Neuronal stem cell (in vitro differentiated cells): Measurements from ENCODE around the gene GRAMD2B.

Experiments used
- DNase-seq: peaks from one replicate; pipeline ENCODE4 v3.0.0-alpha.2; 2013; ENCODE audit warnings: low spot score
- H2AFZ ChIP-seq: one replicate; pipeline ENCODE4 v1.6.1; 2013; ENCODE audit warnings: mild to moderate bottlenecking, low read length, inconsistent platforms
- H2AK5ac ChIP-seq: 2 replicates; pipeline ENCODE4 v1.6.1; 2013; ENCODE audit warnings: low read depth, mild to moderate bottlenecking, inconsistent platforms, low read length, moderate library complexity, mixed read lengths
- H2BK120ac ChIP-seq: 2 replicates; pipeline ENCODE4 v1.6.1; 2013; ENCODE audit warnings: low read depth, mild to moderate bottlenecking, inconsistent platforms, low read length, moderate library complexity, mixed read lengths
- H2BK12ac ChIP-seq: one replicate; pipeline ENCODE4 v1.6.1; 2013; ENCODE audit warnings: low read length, inconsistent platforms
- H2BK15ac ChIP-seq: 2 replicates; pipeline ENCODE4 v1.6.1; 2013; ENCODE audit warnings: mild to moderate bottlenecking, low read length, inconsistent platforms, mixed read lengths
- H2BK5ac ChIP-seq: one replicate; pipeline ENCODE4 v1.6.1; 2013; ENCODE audit warnings: inconsistent platforms, mild to moderate bottlenecking, low read length, moderate library complexity
- H3K14ac ChIP-seq: one replicate; pipeline ENCODE4 v1.6.1; 2013; ENCODE audit warnings: low read length, inconsistent platforms
- H3K18ac ChIP-seq: 2 replicates; pipeline ENCODE4 v1.6.1; 2013; ENCODE audit warnings: low read length, inconsistent platforms
- H3K23ac ChIP-seq: 2 replicates; pipeline ENCODE4 v1.6.1; 2013; ENCODE audit warnings: low read depth, mild to moderate bottlenecking, mixed read lengths, low read length, inconsistent platforms; ENCODE audit not compliant: poor library complexity
- H3K27ac ChIP-seq: replicated peaks from 3 replicates; pipeline ENCODE4 v1.5.1; 2013; ENCODE audit warnings: low read length, inconsistent platforms
- H3K27me3 ChIP-seq, 3 experiments: 2 replicates each; pipeline ENCODE4 v1.6.1; 2013; ENCODE audit warnings: low read length in 3 of 3, mild to moderate bottlenecking in 2 of 3, inconsistent platforms in 1 of 3, low read depth in 1 of 3, mixed read lengths in 1 of 3, moderate library complexity in 1 of 3; ENCODE audit not compliant: control insufficient read depth in 3 of 3, insufficient read depth in 3 of 3
- H3K36me3 ChIP-seq, 2 donors: replicated peaks in 1 of 2; 2 replicates each; pipeline ENCODE4 v1.6.1; 2013; ENCODE audit warnings: low read length in 2 of 2; ENCODE audit not compliant: control insufficient read depth in 2 of 2, insufficient read depth in 2 of 2
- H3K4ac ChIP-seq: 2 replicates; pipeline ENCODE4 v1.6.1; 2013; ENCODE audit warnings: inconsistent platforms, mild to moderate bottlenecking, low read length, moderate library complexity
- H3K4me1 ChIP-seq, 2 donors: 1 replicate in 1 of 2; 2 replicates in 1 of 2; pipeline ENCODE4 v1.6.1; 2013; ENCODE audit warnings: low read length in 2 of 2, low read depth in 1 of 2; ENCODE audit not compliant: control insufficient read depth in 2 of 2, insufficient read depth in 1 of 2
- H3K4me2 ChIP-seq: one replicate; pipeline ENCODE4 v1.6.1; 2013; ENCODE audit warnings: mild to moderate bottlenecking, low read length, inconsistent platforms; ENCODE audit not compliant: insufficient read depth, poor library complexity, severe bottlenecking
- H3K4me3 ChIP-seq, 2 donors: 2 replicates each; pipeline ENCODE4 v1.5.1; 2013; ENCODE audit warnings: low read length in 2 of 2, mild to moderate bottlenecking in 2 of 2, inconsistent platforms in 1 of 2, moderate library complexity in 1 of 2
- H3K79me1 ChIP-seq: one replicate; pipeline ENCODE4 v1.6.1; 2013; ENCODE audit warnings: low read depth, mild to moderate bottlenecking, inconsistent platforms, low read length, moderate library complexity
- H3K9ac ChIP-seq: one replicate; pipeline ENCODE4 v1.6.1; 2013; ENCODE audit warnings: mild to moderate bottlenecking, low read depth, low read length, inconsistent platforms; ENCODE audit not compliant: poor library complexity
- H3K9me3 ChIP-seq, 2 donors: replicated peaks in 1 of 2; 2 replicates each; pipeline versions ENCODE3 to v1.6.1; 2013; ENCODE audit warnings: low read length in 2 of 2, mild to moderate bottlenecking in 2 of 2, inconsistent platforms in 1 of 2, low read depth in 1 of 2, mixed read lengths in 1 of 2, moderate library complexity in 1 of 2; ENCODE audit not compliant: control insufficient read depth in 2 of 2, insufficient read depth in 1 of 2
- H4K8ac ChIP-seq: one replicate; pipeline ENCODE4 v1.6.1; 2013; ENCODE audit warnings: low read depth, mild to moderate bottlenecking, inconsistent platforms, low read length, moderate library complexity
- H4K91ac ChIP-seq: one replicate; pipeline ENCODE4 v1.6.1; 2013; ENCODE audit warnings: low read length, low read depth, mild to moderate bottlenecking, inconsistent platforms; ENCODE audit not compliant: poor library complexity
- WGBS, 2 donors: extraction: QIAGEN DNeasy Blood & Tissue Kit; methylation state at CpG; one replicate each; pipeline ENCODE4 v1.1.7; 2013; ENCODE audit warnings: missing lambda C conversion rate in 2 of 2, mixed read lengths in 1 of 2; ENCODE audit not compliant: insufficient read length in 2 of 2, insufficient replicate concordance in 1 of 2; ENCODE audit errors: extremely low coverage in 2 of 2; 5-methylcytosine and 5-hydroxymethylcytosine counted together

GRAMD2B gene

DNA sequence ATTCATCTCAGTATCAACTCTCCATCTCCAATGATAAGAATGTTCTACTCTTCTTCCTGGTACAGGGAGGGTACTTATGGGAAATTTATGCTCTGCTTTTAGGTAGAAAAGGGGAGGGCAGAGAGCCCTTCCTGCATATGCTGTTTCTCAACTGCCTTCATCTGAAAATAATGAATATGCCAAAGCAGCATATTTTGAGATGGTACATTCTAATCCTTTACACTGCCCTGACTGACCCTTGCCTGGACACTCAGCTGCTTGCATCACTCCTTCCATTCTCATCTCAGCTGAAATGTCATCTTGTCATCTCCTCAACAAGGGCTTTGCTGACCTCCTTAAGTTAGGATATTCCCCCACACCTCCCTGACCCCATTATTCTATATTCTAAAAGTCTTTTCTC lies 103.3 kb downstream of the GRAMD2B start:
- Histone ChIP-seq H4K8ac (no peak overlapping the region), H3K27ac (no peak overlapping the region), H3K4me3 (no peak overlapping the region), H3K18ac (no peak overlapping the region), H2BK15ac (no peak overlapping the region), H2BK5ac (no peak overlapping the region), H3K4me2 (no peak overlapping the region), H3K23ac (no peak overlapping the region), H3K9ac (no peak overlapping the region), H3K27me3 (no peaks in the 10 kb centered on the region), H2AK5ac (no peak overlapping the region), H3K9me3 (peaks cover 0 to 4% of the 10 kb centered on the region in 2 donors), H2BK120ac (no peak overlapping the region), H3K14ac (no peak overlapping the region), H3K79me1 (no peaks in the 10 kb centered on the region), H3K4ac (no peak overlapping the region), H3K36me3 (no peaks in the 10 kb centered on the region), H2AFZ (no peak overlapping the region), H4K91ac (no peak overlapping the region), H3K4me1 (peaks cover 0 to 1% of the 10 kb centered on the region in 2 donors), H2BK12ac (no peak overlapping the region)
- no peak for DNase-seq

DNA sequence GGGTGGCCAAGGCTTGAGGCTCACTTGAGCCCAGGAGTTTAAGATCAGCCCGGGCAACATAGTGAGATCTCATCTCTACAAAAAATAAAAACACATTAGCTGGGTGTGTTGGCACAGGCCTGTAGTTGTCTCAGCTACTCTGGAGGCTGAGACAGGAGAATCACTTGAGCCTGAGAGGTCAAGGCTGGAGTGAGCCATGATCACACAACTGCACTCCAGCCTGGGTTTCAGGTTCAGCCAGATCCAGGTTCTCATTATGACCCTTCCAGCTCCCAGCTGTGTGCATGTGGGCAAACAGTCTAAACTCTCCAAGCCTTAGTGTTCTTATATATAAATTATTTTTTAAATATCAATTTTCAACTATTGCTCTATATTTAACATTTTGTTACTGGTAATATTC lies 103.9 kb downstream of the GRAMD2B start:
- DNase-seq: no peak
- Histone ChIP-seq H3K18ac (no peak overlapping the region), H4K8ac (no peak overlapping the region), H3K27me3 (no peaks in the 10 kb centered on the region), H2AK5ac (no peak overlapping the region), H3K4me2 (no peak overlapping the region), H3K9me3 (peaks cover 0 to 4% of the 10 kb centered on the region in 2 donors), H3K9ac (no peak overlapping the region), H2BK15ac (no peak overlapping the region), H3K4me3 (no peak overlapping the region), H3K23ac (no peak overlapping the region), H3K36me3 (no peaks in the 10 kb centered on the region), H2BK5ac (no peak overlapping the region), H3K14ac (no peak overlapping the region), H2AFZ (no peak overlapping the region), H3K4me1 (peaks cover 0 to 1% of the 10 kb centered on the region in 2 donors), H2BK12ac (no peak overlapping the region), H3K27ac (no peak overlapping the region), H3K4ac (no peak overlapping the region), H2BK120ac (no peak overlapping the region), H3K79me1 (no peaks in the 10 kb centered on the region), H4K91ac (no peak overlapping the region)
- no CpG with 5 or more reads among the region's 1 CpG for WGBS, 2 donors

DNA sequence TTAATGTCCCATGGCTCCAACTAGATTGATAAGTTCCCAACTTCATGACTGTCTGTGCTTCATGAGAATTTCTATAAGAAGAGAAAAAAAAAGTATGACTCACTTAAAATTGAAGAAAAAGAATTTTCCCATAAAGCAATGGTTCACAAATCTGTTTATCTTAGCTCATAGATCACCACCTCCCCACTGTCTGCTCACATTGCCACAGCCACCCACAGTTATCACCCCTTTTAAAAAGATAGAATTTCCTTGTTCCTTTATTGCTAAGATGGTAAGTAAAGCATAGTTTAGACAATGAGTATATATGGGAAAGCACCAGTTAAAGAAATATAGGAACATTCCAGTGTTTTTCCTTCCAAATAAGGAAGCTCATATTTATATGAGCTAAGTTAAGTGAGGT lies 104.7 kb downstream of the GRAMD2B start:
- Histone ChIP-seq H2AK5ac (no peak overlapping the region), H3K9ac (no peak overlapping the region), H3K4me2 (no peak overlapping the region), H3K4ac (no peak overlapping the region), H2BK120ac (no peak overlapping the region), H3K36me3 (no peaks in the 10 kb centered on the region), H3K18ac (no peak overlapping the region), H3K79me1 (no peaks in the 10 kb centered on the region), H2BK15ac (no peak overlapping the region), H3K4me1 (peaks cover 0 to 1% of the 10 kb centered on the region in 2 donors), H3K23ac (no peak overlapping the region), H2AFZ (no peak overlapping the region), H3K9me3 (peaks cover 0 to 4% of the 10 kb centered on the region in 2 donors), H3K27me3 (no peaks in the 10 kb centered on the region), H2BK12ac (no peak overlapping the region), H2BK5ac (no peak overlapping the region), H3K4me3 (no peak overlapping the region), H4K8ac (no peak overlapping the region), H4K91ac (no peak overlapping the region), H3K14ac (no peak overlapping the region), H3K27ac (no peak overlapping the region)
- no peak for DNase-seq

DNA sequence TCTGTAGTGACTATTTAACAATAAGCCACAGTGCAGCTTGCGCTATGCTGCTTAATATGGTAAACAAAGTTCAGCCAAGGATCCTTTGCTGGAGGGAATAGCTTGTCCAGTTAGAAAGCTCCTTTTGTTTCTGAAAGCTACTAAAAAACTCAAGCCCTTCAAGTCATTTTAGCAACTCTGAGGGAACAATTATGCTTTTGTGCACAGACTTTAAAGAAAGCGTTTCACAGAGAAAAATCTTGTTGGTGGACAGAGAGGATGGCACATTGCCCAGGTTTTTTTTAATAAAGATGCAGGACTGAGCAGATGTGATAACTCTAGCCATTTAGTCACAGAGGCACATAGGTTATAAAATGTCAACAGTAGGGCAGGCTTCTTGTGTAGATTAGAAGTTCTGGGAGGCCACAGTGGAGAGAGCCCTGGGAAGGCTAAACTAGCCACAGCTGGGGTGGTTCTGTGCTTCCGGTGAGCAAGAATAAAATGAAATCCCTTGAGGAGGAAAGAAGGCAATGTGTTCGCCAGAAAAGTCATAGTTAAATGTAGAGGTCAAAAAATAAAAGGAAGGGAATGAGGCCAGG lies 108.4 kb downstream of the GRAMD2B start:
- no peak overlapping the region for H3K27ac ChIP-seq
- no peaks in the 10 kb centered on the region for H3K36me3 ChIP-seq
- H3K4ac ChIP-seq: no peak overlapping the region
- peak overlapping the region; percentile 57 for H2AFZ ChIP-seq
- no peak overlapping the region for H4K91ac ChIP-seq
- WGBS, 2 donors: no CpG with 5 or more reads among the region's 4 CpGs
- H3K9ac ChIP-seq: no peak overlapping the region
- peaks cover 0 to 1% of the 10 kb centered on the region in 2 donors for H3K4me1 ChIP-seq
- no peak overlapping the region for H3K4me3 ChIP-seq
- H2BK15ac ChIP-seq: no peak overlapping the region
- H2BK5ac ChIP-seq: no peak overlapping the region
- peaks cover 0 to 4% of the 10 kb centered on the region in 2 donors for H3K9me3 ChIP-seq
- no peak overlapping the region for H3K4me2 ChIP-seq
- H3K14ac ChIP-seq: no peak overlapping the region
- H2BK12ac ChIP-seq: no peak overlapping the region
- no peaks in the 10 kb centered on the region for H3K27me3 ChIP-seq
- DNase-seq: no peak
- H2AK5ac ChIP-seq: no peak overlapping the region
- H3K23ac ChIP-seq: no peak overlapping the region
- no peak overlapping the region for H2BK120ac ChIP-seq
- H3K18ac ChIP-seq: no peak overlapping the region
- H3K79me1 ChIP-seq: no peaks in the 10 kb centered on the region
- H4K8ac ChIP-seq: no peak overlapping the region
